AG04450 (cell line): ENCODE data around the gene OXLD1. TPM values are rescaled to one million over a fixed set of nuclear protein-coding genes. Genes with fewer than 3 reads are reported as not detected.

Experiments
- CTCF ChIA-PET: fragments of 300-600, 350-600 bp; formaldehyde crosslinking; extraction: SDS; loops from one replicate; lab custom pipeline; 2022; ENCODE audit warnings: antibody characterized with exemption, inconsistent platforms; lab: Charles Lee
- POLR2A ChIA-PET: fragments of 350-600 bp; formaldehyde crosslinking; extraction: SDS; loops from one replicate; lab custom pipeline; 2021; ENCODE audit warnings: antibody characterized with exemption, inconsistent platforms; lab: Yijun Ruan, JAX
- DNase-seq: peaks from one replicate; pipeline ENCODE4 v3.0.0-alpha.2; 2011; ENCODE audit warnings: low read depth, low spot score
- H3K27ac ChIP-seq: one replicate; pipeline ENCODE4 v1.5.1; 2012; ENCODE audit warnings: low read depth, low read length, control low read depth
- H3K27me3 ChIP-seq: one replicate; pipeline ENCODE4 v1.6.0; 2012; ENCODE audit warnings: low read length; ENCODE audit not compliant: control insufficient read depth, insufficient read depth
- H3K4me3 ChIP-seq: 2 replicates; pipeline ENCODE4 v1.5.1; 2011; ENCODE audit warnings: mild to moderate bottlenecking, low read depth, low read length, control low read depth
- H3K9me3 ChIP-seq: 2 replicates; pipeline ENCODE4 v1.5.1; 2012; ENCODE audit warnings: low read length; ENCODE audit not compliant: control insufficient read depth, insufficient read depth
- CTCF ChIP-seq: IDR thresholded peaks from 2 replicates; pipeline ENCODE4 v1.5.1; 2011; ENCODE audit warnings: low read depth, low read length, control low read depth, inconsistent platforms
- polyA plus RNA-seq: library from polyadenylated mRNA; depleted of rRNA; stranded (reverse); fragments of >200 nt; gene quantifications from 2 replicates; pipeline ENCODE4 v1.2.3, GENCODE V29; 2011

OXLD1 gene
- polyA plus RNA-seq, 1 experiment = 13.4 TPM

GRCh38 chr17:81652906-81653771 is 13.3 kb downstream of the OXLD1 start:
- CTCF ChIA-PET = no interaction called here
- TF ChIP-seq CTCF = no peak
- Histone ChIP-seq H3K27me3 (peaks cover 8% of the 10 kb centered on the region), H3K9me3 (peaks cover 12% of the 10 kb centered on the region), H3K27ac (no peak overlapping the region), H3K4me3 (no peak overlapping the region)
- no peak for DNase-seq
- POLR2A ChIA-PET = no interaction called here

GRCh38 chr17:81651692-81652091 is 14.7 kb downstream of the OXLD1 start:
- no peak for TF ChIP-seq CTCF
- Histone ChIP-seq H3K27ac (peak overlapping the region; percentile 11), H3K27me3 (peaks cover 10% of the 10 kb centered on the region), H3K4me3 (no peak overlapping the region), H3K9me3 (peaks cover 12% of the 10 kb centered on the region)
- ChIA-PET CTCF (no interaction called here), POLR2A (no interaction called here)
- peak; percentile 68 for DNase-seq

GRCh38 chr17:81650951-81651350 is 15.5 kb downstream of the OXLD1 start:
- CTCF ChIA-PET = no interaction called here

GRCh38 chr17:81648707-81649085 is 17.7 kb downstream of the OXLD1 start:
- Histone ChIP-seq H3K9me3 (peaks cover 12% of the 10 kb centered on the region), H3K27me3 (peaks cover 10% of the 10 kb centered on the region), H3K27ac (no peak overlapping the region), H3K4me3 (no peak overlapping the region)
- DNase-seq = no peak
- TF ChIP-seq CTCF = no peak
- ChIA-PET POLR2A (interaction anchor here (0.6 kb wide), 1 partner anchor 18 kb away, joined by 3 read pairs; the partner anchor contains the start of genes CCDC137 and OXLD1), CTCF (no interaction called here)

More at GRCh38 chr17:81650951-81651350, 15.5 kb downstream of the OXLD1 start:
- no peak overlapping the region for H3K4me3 ChIP-seq
- peak overlapping the region; percentile 11 for H3K27ac ChIP-seq
- DNase-seq = no peak
- peaks cover 10% of the 10 kb centered on the region for H3K27me3 ChIP-seq
- peaks cover 12% of the 10 kb centered on the region for H3K9me3 ChIP-seq
- POLR2A ChIA-PET = interaction anchor here (0.6 kb wide), 1 partner anchor 33 kb away, joined by 5 read pairs; the partner anchor contains the start of gene HGS
- no peak for TF ChIP-seq CTCF
